GM12874 (cell line): Measurements from ENCODE around the gene EFNB3.
A peak's percentile ranks its signal among the peaks of the same experiment; 100 is the strongest.

Experiments used
- TF ChIP-seq, protein P1 (sequence below): IDR thresholded peaks from 2 replicates; pipeline ENCODE4 v1.5.1; 2011; ENCODE audit warnings: low read depth, mild to moderate bottlenecking, control low read depth, low read length, moderate library complexity; ENCODE audit not compliant: insufficient read depth

EFNB3 gene

GRCh38 chr17:7704601-7705268, at the start of gene EFNB3:
TSS of gene EFNB3 (plus strand) at chr17:7705202. CDS start at chr17:7705599, 397 bp downstream.
- TF ChIP-seq, protein P1, sequence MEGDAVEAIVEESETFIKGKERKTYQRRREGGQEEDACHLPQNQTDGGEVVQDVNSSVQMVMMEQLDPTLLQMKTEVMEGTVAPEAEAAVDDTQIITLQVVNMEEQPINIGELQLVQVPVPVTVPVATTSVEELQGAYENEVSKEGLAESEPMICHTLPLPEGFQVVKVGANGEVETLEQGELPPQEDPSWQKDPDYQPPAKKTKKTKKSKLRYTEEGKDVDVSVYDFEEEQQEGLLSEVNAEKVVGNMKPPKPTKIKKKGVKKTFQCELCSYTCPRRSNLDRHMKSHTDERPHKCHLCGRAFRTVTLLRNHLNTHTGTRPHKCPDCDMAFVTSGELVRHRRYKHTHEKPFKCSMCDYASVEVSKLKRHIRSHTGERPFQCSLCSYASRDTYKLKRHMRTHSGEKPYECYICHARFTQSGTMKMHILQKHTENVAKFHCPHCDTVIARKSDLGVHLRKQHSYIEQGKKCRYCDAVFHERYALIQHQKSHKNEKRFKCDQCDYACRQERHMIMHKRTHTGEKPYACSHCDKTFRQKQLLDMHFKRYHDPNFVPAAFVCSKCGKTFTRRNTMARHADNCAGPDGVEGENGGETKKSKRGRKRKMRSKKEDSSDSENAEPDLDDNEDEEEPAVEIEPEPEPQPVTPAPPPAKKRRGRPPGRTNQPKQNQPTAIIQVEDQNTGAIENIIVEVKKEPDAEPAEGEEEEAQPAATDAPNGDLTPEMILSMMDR = no peak

- TF ChIP-seq, protein P1 = no peak
These were observed 49.5 kb upstream of the EFNB3 start for GRCh38 chr17:7655541-7655840.

- TF ChIP-seq, protein P1 = no peak
These were observed 47.9 kb upstream of the EFNB3 start for GRCh38 chr17:7656958-7657609.

DNA sequence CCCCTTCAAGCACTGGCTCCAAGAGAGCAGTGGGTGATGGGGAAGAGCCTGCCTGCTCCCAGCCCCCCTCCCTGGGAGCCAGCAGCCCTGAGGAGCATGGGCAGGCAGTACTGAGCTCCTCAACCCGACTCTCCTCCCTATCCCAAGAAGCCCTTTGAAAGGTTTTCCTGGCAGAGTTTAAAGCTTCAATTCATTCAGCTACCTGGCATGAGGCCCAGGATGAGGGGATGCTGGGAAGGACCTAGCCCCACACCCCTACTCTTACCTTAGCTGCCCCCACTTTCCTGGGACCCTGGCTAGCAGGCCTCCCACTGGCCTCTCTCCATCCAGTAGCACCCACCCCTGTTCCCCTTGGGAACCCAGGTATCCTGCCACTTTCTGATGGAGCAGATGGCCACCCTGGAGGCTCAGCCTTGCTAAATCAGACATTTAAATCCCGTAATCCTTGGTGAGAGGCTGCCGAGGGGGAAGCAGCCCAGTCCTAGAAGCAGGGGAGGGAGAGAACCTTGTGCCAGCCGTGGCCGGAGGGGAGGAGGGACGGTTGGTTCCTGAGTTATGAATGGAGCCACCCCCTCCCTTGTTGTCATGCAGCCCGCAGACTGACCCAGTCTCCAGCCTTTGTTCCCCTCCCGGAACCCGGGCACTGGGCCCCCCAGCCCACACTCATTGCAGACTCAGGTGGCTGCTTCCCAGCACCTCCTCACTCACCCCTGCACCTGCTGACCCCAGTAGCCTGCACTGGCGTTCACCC, 37.2 kb upstream of the EFNB3 start:
- TF ChIP-seq, protein P1 = no peak

DNA sequence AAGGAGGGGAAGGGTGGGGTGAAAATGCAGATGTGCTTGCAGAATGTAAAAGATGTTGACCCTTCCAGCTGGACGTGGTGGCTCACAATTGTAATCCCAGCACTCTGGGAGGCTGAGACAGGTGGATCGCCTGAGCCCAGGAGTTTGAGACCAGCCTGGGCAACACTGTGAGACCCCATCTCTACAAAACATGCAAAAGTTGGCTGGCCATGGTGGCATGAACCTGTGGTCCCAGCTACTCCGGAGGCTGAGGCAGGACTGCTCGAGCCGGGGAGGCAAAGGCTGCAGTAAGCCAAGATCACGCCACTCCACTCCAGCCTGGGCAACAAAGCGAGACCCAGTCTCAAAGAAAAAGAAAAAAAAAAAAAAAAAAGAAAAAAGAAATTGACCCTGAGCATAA, 36.5 kb upstream of the EFNB3 start:
- TF ChIP-seq, protein P1 = no peak

- TF ChIP-seq, protein P1 = peak; percentile 43; the same call in 1 of the 2 replicates
These were observed 31.8 kb upstream of the EFNB3 start for GRCh38 chr17:7673239-7673638.

DNA sequence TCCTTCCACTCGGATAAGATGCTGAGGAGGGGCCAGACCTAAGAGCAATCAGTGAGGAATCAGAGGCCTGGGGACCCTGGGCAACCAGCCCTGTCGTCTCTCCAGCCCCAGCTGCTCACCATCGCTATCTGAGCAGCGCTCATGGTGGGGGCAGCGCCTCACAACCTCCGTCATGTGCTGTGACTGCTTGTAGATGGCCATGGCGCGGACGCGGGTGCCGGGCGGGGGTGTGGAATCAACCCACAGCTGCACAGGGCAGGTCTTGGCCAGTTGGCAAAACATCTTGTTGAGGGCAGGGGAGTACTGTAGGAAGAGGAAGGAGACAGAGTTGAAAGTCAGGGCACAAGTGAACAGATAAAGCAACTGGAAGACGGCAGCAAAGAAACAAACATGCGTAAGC, 30.1 kb upstream of the EFNB3 start:
- TF ChIP-seq, protein P1 = no peak
